Stimulated activated CD8-positive, alpha-beta memory T cell treated with anti-CD3 and anti-CD28 coated beads, Interleukin-4, amount 100 ng/mL, for 4 hours (primary cell): ENCODE measurements around the gene SLC15A5.

Experiments
- DNase-seq, 2 donors: peaks; one replicate each; pipeline ENCODE4 v3.0.0-alpha.2; 2020; ENCODE audit warnings: low read depth in 2 of 2, low spot score in 1 of 2

SLC15A5 gene

GRCh38 chr12:16277585-16277984, at the start of gene SLC15A5:
Gene SLC15A5, minus strand, starts transcription at chr12:16277685. Its CDS starts 0 bp downstream, at chr12:16277685.
- no peak for DNase-seq

- no peak for DNase-seq
Observed at GRCh38 chr12:16325426-16325825, 47.9 kb upstream of the SLC15A5 start.

- DNase-seq = no peak
Observed at GRCh38 chr12:16324772-16325171, 47.3 kb upstream of the SLC15A5 start.

- no peak for DNase-seq
Observed at GRCh38 chr12:16324272-16324671, 46.8 kb upstream of the SLC15A5 start.

GRCh38 chr12:16323638-16324037, 46.2 kb upstream of the SLC15A5 start:
- no peak for DNase-seq

GRCh38 chr12:16323010-16323409, 45.5 kb upstream of the SLC15A5 start:
- no peak for DNase-seq

- DNase-seq = no peak
Observed at GRCh38 chr12:16310934-16311333, 33.4 kb upstream of the SLC15A5 start.

GRCh38 chr12:16307856-16308475, 30.5 kb upstream of the SLC15A5 start:
- DNase-seq = no peak

GRCh38 chr12:16303939-16304338, 26.5 kb upstream of the SLC15A5 start:
- no peak for DNase-seq

- no peak for DNase-seq
Observed at GRCh38 chr12:16300736-16301135, 23.3 kb upstream of the SLC15A5 start.

GRCh38 chr12:16300122-16300521, 22.6 kb upstream of the SLC15A5 start:
- no peak for DNase-seq

- no peak for DNase-seq
Observed at GRCh38 chr12:16299403-16299802, 21.9 kb upstream of the SLC15A5 start.

GRCh38 chr12:16297521-16297920, 20.0 kb upstream of the SLC15A5 start:
- DNase-seq = no peak

GRCh38 chr12:16294376-16294956, 17.0 kb upstream of the SLC15A5 start:
- DNase-seq = no peak

- no peak for DNase-seq
Observed at GRCh38 chr12:16291032-16291431, 13.5 kb upstream of the SLC15A5 start.

GRCh38 chr12:16285586-16285985, 8.1 kb upstream of the SLC15A5 start:
- DNase-seq = no peak

GRCh38 chr12:16282978-16283377, 5.5 kb upstream of the SLC15A5 start:
- no peak for DNase-seq

GRCh38 chr12:16282081-16282480, 4.6 kb upstream of the SLC15A5 start:
- no peak for DNase-seq

- no peak for DNase-seq
Observed at GRCh38 chr12:16281157-16281556, 3.7 kb upstream of the SLC15A5 start.

- DNase-seq = no peak
Observed at GRCh38 chr12:16272222-16272621, 5.3 kb downstream of the SLC15A5 start.

- DNase-seq = no peak
Observed at GRCh38 chr12:16271062-16271461, 6.4 kb downstream of the SLC15A5 start.

GRCh38 chr12:16269946-16270345, 7.5 kb downstream of the SLC15A5 start:
- DNase-seq = no peak

GRCh38 chr12:16266085-16266484, 11.4 kb downstream of the SLC15A5 start:
- no peak for DNase-seq
